ENCODE results near the gene HIVEP2.

Gene HIVEP2

GRCh38 chr6:142726616-142727015, 218.4 kb downstream of the HIVEP2 start:
- no peak for DNase-seq

DNA sequence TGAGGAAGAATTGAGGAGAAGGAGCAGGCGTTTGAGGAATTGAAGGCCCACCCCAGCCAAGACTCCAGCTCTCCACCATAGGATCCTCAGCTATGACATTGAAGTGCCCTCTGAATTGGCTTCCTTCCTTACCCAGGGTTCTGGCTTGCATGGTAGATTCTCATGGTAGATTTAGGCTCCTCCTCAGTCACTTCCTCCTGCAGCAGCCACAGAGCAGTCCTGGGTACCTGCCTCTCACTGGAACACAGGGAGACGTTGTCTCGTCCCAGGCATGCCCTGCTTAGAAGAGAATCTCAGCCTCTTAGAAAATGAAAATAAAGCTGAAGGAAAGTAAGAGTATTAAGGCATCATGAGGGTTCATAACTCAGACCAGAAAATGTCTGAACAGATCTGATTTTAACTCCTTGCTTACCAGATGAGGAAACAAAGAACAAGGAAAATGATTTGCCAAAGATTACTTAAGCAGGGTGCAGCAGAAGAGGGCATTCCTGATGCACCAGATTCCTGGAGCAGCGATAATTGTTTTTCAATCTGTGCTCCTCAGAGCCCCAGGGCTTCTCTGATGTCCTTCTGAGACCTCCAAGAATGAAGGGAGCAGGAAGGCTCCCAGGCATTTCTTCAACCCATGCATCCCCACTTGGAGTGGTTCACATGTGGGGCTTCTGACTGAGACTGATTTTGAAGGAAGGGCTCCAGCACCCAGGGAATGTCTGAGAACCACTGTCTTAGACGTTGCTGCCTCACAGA, 219.8 kb downstream of the HIVEP2 start:
- no peak for DNase-seq

- DNase-seq, result no peak
Observed at GRCh38 chr6:142722841-142723240, 222.1 kb downstream of the HIVEP2 start.

- no peak for DNase-seq
Observed at GRCh38 chr6:142722012-142722411, 223.0 kb downstream of the HIVEP2 start.

DNA sequence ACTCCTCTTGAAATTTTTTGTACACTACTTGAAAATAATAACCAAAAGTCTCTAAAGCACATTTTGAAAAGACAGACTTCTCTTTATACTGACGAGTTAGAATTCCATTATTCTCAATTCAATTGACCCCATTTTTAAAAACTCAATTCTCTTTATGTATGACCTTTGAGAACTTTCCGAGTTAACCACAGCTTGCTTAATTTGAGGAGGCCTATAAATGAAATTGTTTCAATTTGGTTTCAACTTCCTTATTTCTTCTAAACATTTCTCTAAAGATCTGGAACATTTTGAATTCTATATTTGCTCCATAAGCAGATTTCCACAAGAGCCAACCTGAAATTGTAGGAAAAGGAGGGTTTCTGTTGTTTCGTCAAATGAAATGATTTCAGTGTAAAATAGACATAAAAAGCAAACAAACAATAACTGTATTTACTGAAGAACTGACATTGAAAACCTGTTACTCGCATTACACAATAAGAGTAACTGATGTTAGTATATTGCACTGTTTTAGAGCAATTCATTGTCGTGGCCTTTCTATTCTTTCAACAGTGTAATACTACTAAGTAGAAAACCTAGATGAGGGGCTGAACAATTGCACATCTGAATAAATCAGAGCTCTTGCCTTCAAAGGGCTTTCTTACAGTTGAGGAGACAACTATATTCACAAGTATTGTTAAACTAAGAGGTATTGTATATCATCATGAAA, 223.6 kb downstream of the HIVEP2 start:
- no peak for DNase-seq

DNA sequence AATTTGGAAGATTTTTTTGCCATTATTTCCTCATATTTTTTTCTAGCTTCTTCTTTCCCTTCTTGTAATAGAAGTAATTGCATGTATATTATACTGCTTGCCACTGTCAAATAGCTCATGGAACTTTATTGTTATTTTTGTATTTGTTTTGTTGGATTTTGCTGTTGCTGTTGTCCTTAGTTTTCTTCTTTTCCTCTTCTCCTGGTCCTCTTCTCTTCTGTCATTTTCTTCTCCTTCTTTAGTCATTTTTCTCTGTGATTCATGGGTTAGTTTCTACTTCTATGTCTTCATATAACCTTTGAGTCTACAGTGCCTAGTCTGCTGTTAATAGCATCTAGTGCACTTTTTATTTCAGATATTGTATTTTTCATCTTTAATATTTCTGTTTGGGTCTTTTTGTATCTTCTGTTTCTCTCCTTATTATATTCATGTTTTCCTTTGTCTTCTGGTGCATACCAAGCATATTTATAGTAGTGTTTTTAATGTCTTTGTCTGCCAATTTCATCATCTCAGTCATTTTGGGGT, 226.2 kb downstream of the HIVEP2 start:
- no peak for DNase-seq

GRCh38 chr6:142716097-142716496, 228.9 kb downstream of the HIVEP2 start:
- no peak for DNase-seq

- no peak for DNase-seq
Observed at GRCh38 chr6:142714951-142715785, 229.8 kb downstream of the HIVEP2 start.

GRCh38 chr6:142713959-142714358, 231.0 kb downstream of the HIVEP2 start:
- DNase-seq, result no peak

GRCh38 chr6:142712231-142712630, 232.7 kb downstream of the HIVEP2 start:
- no peak for DNase-seq

DNA sequence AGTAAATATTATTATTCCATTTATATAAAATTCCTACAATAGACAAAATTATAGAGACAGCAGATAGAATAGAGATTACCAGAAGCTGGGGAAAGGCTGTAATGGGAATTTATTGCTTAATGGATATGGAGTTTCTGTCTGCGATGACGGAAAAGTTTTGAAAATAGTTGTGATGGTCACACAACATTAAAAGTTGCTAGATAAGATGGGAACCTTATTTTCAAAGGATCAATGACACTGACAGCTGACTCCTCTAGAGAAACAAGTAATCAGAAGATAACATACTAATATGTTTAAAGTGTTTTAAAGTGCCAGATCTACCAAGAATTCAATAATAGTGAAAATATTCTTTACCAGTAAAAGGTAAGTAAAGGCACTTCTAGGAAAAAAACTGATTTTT, 236.3 kb downstream of the HIVEP2 start:
- no peak for DNase-seq

GRCh38 chr6:142707255-142707654, 237.7 kb downstream of the HIVEP2 start:
- DNase-seq, result no peak

- no peak for DNase-seq
Observed at GRCh38 chr6:142706210-142706609, 238.8 kb downstream of the HIVEP2 start.

GRCh38 chr6:142705054-142705453, 239.9 kb downstream of the HIVEP2 start:
- no peak for DNase-seq

- DNase-seq, result no peak
Observed at GRCh38 chr6:142702501-142703460, 242.2 kb downstream of the HIVEP2 start.
